Neural progenitor cell (in vitro differentiated cells): ENCODE results near the gene VWC2L.

Experiments used
- EZH2 ChIP-seq: fragments of 200-600 bp; sonication (generic); IDR thresholded peaks from 2 replicates; pipeline ENCODE4 v1.6.1; 2017; ENCODE audit warnings: antibody characterized with exemption, mild to moderate bottlenecking, moderate library complexity
- EZH2phosphoT487 ChIP-seq: fragments of 200-600 bp; sonication (generic); IDR thresholded peaks from 2 replicates; pipeline ENCODE4 v1.6.1; 2017; ENCODE audit warnings: antibody characterized with exemption
- TF ChIP-seq, protein P1 (sequence below): fragments of 200-600 bp; sonication (generic); IDR thresholded peaks from 2 replicates; pipeline ENCODE4 v1.5.1; 2017; ENCODE audit warnings: antibody characterized with exemption, mild to moderate bottlenecking

GRCh38 chr2:214477305-214477704, 66.5 kb downstream of the VWC2L start:
- TF ChIP-seq, protein P1, sequence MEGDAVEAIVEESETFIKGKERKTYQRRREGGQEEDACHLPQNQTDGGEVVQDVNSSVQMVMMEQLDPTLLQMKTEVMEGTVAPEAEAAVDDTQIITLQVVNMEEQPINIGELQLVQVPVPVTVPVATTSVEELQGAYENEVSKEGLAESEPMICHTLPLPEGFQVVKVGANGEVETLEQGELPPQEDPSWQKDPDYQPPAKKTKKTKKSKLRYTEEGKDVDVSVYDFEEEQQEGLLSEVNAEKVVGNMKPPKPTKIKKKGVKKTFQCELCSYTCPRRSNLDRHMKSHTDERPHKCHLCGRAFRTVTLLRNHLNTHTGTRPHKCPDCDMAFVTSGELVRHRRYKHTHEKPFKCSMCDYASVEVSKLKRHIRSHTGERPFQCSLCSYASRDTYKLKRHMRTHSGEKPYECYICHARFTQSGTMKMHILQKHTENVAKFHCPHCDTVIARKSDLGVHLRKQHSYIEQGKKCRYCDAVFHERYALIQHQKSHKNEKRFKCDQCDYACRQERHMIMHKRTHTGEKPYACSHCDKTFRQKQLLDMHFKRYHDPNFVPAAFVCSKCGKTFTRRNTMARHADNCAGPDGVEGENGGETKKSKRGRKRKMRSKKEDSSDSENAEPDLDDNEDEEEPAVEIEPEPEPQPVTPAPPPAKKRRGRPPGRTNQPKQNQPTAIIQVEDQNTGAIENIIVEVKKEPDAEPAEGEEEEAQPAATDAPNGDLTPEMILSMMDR: no peak
- TF ChIP-seq EZH2phosphoT487: no peak
- no peak for TF ChIP-seq EZH2
